ENCODE data around the gene METTL4.

DNA sequence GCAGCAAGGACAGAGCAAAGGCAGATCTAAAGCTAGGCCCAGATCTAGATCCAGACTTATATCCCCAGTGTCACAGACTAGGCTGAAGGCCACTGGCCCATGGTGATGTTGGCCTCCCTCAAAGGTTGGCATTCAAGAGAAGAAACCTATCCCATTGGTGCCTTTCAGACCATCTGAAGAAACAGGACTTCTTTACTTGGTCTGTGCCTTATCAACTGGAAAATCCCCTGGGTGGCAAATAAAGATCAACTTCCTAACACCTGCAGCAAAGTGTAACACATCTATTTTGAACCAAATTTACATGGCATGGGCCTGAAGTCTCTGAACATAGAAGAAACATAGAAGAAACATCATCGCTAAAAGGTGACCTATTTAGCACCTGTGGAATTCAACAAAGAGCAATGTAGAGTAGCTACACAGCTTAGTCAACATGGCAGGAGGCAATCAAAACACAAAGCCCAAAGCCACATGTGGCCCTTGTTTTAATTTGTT lies 35.8 kb downstream of the METTL4 start:
- TF ChIP-seq, protein P1, sequence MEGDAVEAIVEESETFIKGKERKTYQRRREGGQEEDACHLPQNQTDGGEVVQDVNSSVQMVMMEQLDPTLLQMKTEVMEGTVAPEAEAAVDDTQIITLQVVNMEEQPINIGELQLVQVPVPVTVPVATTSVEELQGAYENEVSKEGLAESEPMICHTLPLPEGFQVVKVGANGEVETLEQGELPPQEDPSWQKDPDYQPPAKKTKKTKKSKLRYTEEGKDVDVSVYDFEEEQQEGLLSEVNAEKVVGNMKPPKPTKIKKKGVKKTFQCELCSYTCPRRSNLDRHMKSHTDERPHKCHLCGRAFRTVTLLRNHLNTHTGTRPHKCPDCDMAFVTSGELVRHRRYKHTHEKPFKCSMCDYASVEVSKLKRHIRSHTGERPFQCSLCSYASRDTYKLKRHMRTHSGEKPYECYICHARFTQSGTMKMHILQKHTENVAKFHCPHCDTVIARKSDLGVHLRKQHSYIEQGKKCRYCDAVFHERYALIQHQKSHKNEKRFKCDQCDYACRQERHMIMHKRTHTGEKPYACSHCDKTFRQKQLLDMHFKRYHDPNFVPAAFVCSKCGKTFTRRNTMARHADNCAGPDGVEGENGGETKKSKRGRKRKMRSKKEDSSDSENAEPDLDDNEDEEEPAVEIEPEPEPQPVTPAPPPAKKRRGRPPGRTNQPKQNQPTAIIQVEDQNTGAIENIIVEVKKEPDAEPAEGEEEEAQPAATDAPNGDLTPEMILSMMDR (IDR thresholded peaks at IDR 0.05; ENCODE audit: insufficient read depth, low read depth, low read length): no peak
- no peak for TF ChIP-seq EZH2 (IDR thresholded peaks at IDR 0.05; ENCODE audit: insufficient read depth, low read length)

Measured in astrocyte (in vitro differentiated cells and primary cell).